HEK293 (cell line): ENCODE results near the gene RNH1.

Experiments
- ZBTB20 ChIP-seq: fragments of 450-650 bp; formaldehyde crosslinking; IDR thresholded peaks from 2 replicates; pipeline ENCODE4 v1.5.1; 2016; ENCODE audit warnings: missing biosample characterization, missing genetic modification characterization
- TF ChIP-seq, protein P1 (sequence below): fragments of 450-650 bp; formaldehyde crosslinking; IDR thresholded peaks from 2 replicates; pipeline ENCODE4 v1.5.1; 2016; ENCODE audit warnings: missing biosample characterization, missing genetic modification characterization

DNA sequence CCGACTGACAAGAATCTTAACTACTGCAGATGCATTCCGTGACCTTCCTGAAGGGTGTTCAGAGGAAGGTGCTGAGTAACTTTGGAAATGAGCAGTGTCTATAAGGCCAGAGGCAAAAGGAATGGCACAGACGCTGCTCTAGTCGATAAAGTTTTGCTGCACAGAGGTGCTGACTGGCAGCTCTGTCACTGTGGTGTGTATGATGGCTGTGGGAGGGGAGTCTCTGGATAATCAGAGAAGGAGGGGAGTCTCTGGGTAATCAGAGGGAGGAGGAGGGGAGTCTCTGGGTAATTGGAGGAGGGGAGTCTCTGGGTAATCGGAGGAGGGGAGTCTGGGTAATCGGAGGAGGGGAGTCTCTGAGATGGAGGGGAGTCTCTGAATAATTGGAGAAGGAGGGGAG, 38.5 kb downstream of the RNH1 start:
- TF ChIP-seq, protein P1, sequence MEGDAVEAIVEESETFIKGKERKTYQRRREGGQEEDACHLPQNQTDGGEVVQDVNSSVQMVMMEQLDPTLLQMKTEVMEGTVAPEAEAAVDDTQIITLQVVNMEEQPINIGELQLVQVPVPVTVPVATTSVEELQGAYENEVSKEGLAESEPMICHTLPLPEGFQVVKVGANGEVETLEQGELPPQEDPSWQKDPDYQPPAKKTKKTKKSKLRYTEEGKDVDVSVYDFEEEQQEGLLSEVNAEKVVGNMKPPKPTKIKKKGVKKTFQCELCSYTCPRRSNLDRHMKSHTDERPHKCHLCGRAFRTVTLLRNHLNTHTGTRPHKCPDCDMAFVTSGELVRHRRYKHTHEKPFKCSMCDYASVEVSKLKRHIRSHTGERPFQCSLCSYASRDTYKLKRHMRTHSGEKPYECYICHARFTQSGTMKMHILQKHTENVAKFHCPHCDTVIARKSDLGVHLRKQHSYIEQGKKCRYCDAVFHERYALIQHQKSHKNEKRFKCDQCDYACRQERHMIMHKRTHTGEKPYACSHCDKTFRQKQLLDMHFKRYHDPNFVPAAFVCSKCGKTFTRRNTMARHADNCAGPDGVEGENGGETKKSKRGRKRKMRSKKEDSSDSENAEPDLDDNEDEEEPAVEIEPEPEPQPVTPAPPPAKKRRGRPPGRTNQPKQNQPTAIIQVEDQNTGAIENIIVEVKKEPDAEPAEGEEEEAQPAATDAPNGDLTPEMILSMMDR = no peak
- TF ChIP-seq ZBTB20 = no peak
